ENCODE measurements around the gene NANS. TPM values are rescaled to one million over a fixed set of nuclear protein-coding genes. Genes with fewer than 3 reads are reported as not detected.

Gene NANS
- total and polyA plus RNA-seq, 2 of the 8 experiments (the other 6 are each of a cell fraction or from before 2014, with no cell fraction given): 56.5 to 67.3 TPM

GRCh38 chr9:98094316-98094715 is 37.8 kb downstream of the NANS start:
- 69% methylated on average over 4 of the region's 4 CpGs; no CpG with 5 or more reads in 1 of the 2 experiments for WGBS, 2 experiments (ENCODE audit: extremely low coverage in 1 of 2, insufficient coverage in 1 of 2, insufficient read length in 1 of 2, insufficient replicate concordance in 2 of 2, low coverage in 1 of 2, low lambda C conversion rate in 2 of 2, missing lambda C conversion rate in 1 of 2)
- Histone ChIP-seq H4K20me1 (replicated peaks in 1 of 2; ENCODE audit: control insufficient read depth in 1 of 2, insufficient read depth in 2 of 2, low read length in 2 of 2) (peaks cover 0 to 2% of the 10 kb centered on the region in 2 experiments), H3K4me1 (replicated peaks in 1 of 4; ENCODE audit: control insufficient read depth in 3 of 4, insufficient read depth in 4 of 4, low read length in 3 of 4) (peaks cover 3 to 15% (median 5%) of the 10 kb centered on the region in 4 experiments; a peak in 6 of 7 replicates)

More at GRCh38 chr9:98094316-98094715, 37.8 kb downstream of the NANS start:
- ChIA-PET CTCF (ENCODE audit: partially characterized antibody) (interaction anchor here (0.6 to 1.3 kb wide), 2 partner anchors 8 to 117 kb away, joined by 3 read pairs; no protein-coding TSS in a partner anchor), POLR2A (ENCODE audit: partially characterized antibody) (no interaction called here)
- H2BK120ac ChIP-seq (replicated peaks; ENCODE audit: low read depth, low read length): no peak overlapping the region
- no peak overlapping the region for H2BK5ac ChIP-seq (ENCODE audit: low read depth, low read length)
- no peaks in the 10 kb centered on the region for H3K79me1 ChIP-seq (ENCODE audit: low read depth, low read length)
- no peak overlapping the region for H3K4me2 ChIP-seq (ENCODE audit: insufficient read depth in 1 of 2, low read depth in 2 of 2, low read length in 2 of 2)
- H3K9me3 ChIP-seq (ENCODE audit: insufficient read depth in 2 of 2, low read depth in 1 of 2, low read length in 1 of 2): no peaks in the 10 kb centered on the region
- no peak overlapping the region for H2BK15ac ChIP-seq (ENCODE audit: low read length)
- FAIRE-seq (no peak), DNase-seq (ENCODE audit: low read depth in 1 of 2, low spot score in 2 of 2) (no peak)
- H3K23ac ChIP-seq (ENCODE audit: insufficient read length): no peak overlapping the region
- no peak overlapping the region for H3K27ac ChIP-seq (ENCODE audit: low read depth, low read length)
- no peaks in the 10 kb centered on the region for H3K79me2 ChIP-seq (ENCODE audit: control insufficient read depth in 1 of 2, insufficient read depth in 2 of 2, low read length in 2 of 2)
- no peak overlapping the region for H3K18ac ChIP-seq (ENCODE audit: extremely low read depth, low read length)
- H3K14ac ChIP-seq (ENCODE audit: insufficient read length): no peak overlapping the region
- H3K36me3 ChIP-seq (ENCODE audit: control insufficient read depth in 2 of 4, insufficient read depth in 4 of 4, low read length in 3 of 4): peaks cover 0 to 3% (median 0%) of the 10 kb centered on the region in 4 experiments; a peak in 1 of 8 replicates
- H3K23me2 ChIP-seq (ENCODE audit: low read depth, low read length): 0 out of 2 replicates have a peak, but pooled peaks cover 3% of the 10 kb centered on the region
- no peak for TF ChIP-seq TAF1 (IDR thresholded peaks at IDR 0.05; ENCODE audit: low read depth, low read length)
- no peak for TF ChIP-seq RBBP5 (IDR thresholded peaks at IDR 0.05; ENCODE audit: borderline replicate concordance, low read depth, low read length)
- TF ChIP-seq CREB1 (IDR thresholded peaks at IDR 0.05): no peak
- TF ChIP-seq CBX8 (IDR thresholded peaks at IDR 0.05; ENCODE audit: borderline replicate concordance, low read depth, low read length): no peak
- no peak for TF ChIP-seq SUZ12 (IDR thresholded peaks at IDR 0.05; ENCODE audit: low read length)
- TF ChIP-seq TEAD4 (IDR thresholded peaks at IDR 0.05; ENCODE audit: low read depth, low read length): no peak
- no peak for TF ChIP-seq GTF2F1 (IDR thresholded peaks at IDR 0.05; ENCODE audit: borderline replicate concordance, low read depth, low read length)
- no peak for TF ChIP-seq POLR2AphosphoS5 (IDR thresholded peaks at IDR 0.05; ENCODE audit: low read depth, low read length)
- H3K56ac ChIP-seq (replicated peaks; ENCODE audit: insufficient read length, low read depth, low read length): no peak overlapping the region
- no peak overlapping the region for H4K91ac ChIP-seq (replicated peaks; ENCODE audit: insufficient read length, low read length)
- no peak overlapping the region for H2BK12ac ChIP-seq (ENCODE audit: low read depth, low read length)
- H4K5ac ChIP-seq (ENCODE audit: insufficient read length, low read depth, low read length): no peak overlapping the region
- no peak overlapping the region for H4K8ac ChIP-seq (ENCODE audit: extremely low read depth, insufficient read depth, low read length)
- no peaks in the 10 kb centered on the region for H3K27me3 ChIP-seq (replicated peaks in 1 of 4; ENCODE audit: control insufficient read depth in 3 of 4, extremely low read depth in 1 of 4, insufficient read depth in 3 of 4, low read length in 3 of 4)
- H3K9ac ChIP-seq (replicated peaks in 1 of 4; ENCODE audit: extremely low read depth in 1 of 4, low read depth in 3 of 4, low read length in 3 of 4): no peak overlapping the region
- H2BK20ac ChIP-seq (ENCODE audit: low read length): no peak overlapping the region
- no peak overlapping the region for H3K4me3 ChIP-seq (ENCODE audit: extremely low read depth in 1 of 4, insufficient read depth in 2 of 4, low read depth in 3 of 4, low read length in 4 of 4)
- H3K4ac ChIP-seq (replicated peaks; ENCODE audit: insufficient read length, low read depth, low read length): no peak overlapping the region
- H2AK5ac ChIP-seq (ENCODE audit: low read depth, low read length): no peak overlapping the region
- no peak overlapping the region for H2AFZ ChIP-seq (ENCODE audit: low read length)
